ENCODE data around the gene KBTBD8.

KBTBD8 gene

DNA sequence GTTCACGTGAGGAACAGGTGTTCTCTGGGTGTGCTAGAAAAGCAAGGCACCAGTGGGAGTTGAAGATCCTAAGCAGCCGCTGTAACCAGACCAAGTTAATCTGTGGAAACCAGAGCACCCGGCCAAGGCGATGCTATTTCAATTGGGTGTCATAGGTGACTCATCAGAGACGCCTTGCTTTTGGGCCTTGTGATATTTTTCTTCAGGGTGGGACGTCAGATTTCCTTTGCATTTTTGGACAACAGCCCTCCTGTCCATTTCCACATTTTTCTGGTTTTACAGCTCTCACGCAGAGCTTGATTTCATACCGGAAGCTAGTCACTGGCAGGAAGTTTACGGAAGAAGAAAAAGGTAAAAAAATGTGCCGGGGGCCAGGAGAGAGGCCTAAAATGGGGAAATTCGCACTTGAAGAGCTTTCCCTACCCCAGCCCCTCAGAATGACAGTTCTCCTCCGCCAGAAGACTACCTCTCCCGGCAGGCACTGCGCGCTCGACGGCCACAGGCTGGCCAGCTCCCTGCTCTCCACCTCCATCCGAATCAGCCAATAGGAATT lies 471 bp upstream of the KBTBD8 start:
- no peak for DNase-seq

GRCh38 chr3:66998904-66999235 lies 763 bp downstream of the KBTBD8 start:
- DNase-seq = no peak

DNA sequence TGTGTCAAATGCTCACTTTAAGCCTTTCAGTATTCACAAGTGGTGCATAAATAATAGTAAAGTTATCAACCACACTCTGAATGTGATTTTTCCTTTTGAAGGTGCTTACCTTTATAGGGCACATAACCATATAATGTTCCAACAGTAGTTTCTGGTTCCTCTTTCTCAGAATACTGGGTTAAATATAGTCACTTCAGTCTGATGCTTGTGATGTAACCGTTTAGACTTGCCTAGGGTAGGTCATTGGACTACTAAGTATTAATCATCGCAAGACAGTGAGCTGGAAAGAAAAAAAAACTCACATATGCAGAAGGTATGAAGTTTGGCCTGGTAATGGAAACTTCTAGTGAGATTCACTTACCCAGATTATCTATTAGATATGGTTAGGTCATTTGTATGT lies 1.9 kb downstream of the KBTBD8 start:
- no peak for DNase-seq

DNA sequence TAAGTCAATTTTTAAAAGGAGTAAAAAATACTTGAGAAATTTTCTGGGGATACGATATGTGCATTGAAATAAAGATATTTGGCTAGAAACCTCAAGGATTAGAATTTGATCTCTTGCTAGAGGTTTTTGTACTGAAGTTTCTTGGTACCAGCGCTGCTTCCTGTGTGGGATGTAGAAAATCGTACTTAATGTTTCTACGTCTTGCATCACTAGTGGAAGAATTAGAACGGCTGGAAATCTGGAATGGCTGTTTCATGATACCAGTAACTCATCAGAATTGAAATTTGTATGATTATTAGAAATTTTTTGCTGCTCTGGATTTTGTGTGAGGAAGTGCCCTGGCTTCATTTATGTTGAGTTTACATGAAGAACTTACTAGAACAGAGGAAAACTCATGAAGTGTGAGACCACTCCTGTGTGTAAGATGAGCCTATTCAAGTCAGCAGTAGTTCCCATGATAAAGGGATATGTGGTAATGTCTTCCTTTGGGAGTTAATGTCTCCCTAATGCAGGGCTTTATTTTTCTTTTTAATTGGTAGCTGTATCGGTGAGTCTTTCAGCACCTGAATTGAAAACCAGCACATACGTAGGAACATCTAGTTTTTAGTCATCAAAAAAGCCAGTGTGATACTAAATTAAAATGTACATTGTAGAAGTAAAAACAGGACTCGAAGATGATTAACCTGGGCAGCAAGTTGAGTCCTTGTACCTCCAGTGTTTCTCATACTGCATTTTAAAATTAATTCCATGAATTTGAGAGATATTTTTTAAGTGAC lies 3.2 kb downstream of the KBTBD8 start:
- no peak for DNase-seq

DNA sequence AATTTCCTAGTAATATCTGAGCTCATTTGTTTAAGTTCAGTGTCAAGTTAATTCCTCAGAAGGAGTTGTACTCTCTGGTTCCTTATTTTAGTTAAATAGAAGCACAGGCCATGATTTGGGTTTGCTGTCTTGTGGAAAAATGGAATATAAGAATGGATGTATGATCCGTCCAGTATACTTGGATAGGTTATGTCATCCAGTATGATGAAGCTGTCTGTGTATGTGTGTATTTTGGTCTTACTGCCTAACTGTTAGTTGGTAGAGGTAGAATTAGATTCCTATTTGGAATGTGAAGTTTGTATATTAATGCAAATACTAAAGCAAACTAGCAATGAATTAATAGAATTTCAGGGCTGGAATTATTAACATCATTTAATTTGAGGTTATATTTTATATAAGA lies 7.9 kb downstream of the KBTBD8 start:
- no peak for DNase-seq

GRCh38 chr3:67006460-67006859 lies 8.4 kb downstream of the KBTBD8 start:
- no peak for DNase-seq

- no peak for DNase-seq
Measured at GRCh38 chr3:67008388-67008787, 10.3 kb downstream of the KBTBD8 start.

DNA sequence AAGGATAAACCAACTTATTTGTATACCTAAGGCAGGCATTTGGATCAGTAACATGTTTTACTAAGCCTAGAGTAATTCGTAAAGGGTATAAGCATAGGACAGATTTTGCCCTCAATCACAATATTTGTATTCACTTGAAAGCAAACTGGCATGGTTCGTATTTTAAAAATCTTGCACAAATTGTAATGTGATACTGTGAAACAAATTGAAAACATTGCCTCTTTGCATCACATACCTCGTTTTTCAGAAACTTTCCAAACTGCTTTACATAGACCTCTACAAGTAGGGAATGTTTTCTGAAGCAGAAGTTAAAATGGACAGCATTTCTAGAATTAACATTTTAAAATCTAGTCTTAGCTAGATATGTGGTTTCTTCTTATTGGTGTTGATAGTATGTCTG lies 11.6 kb downstream of the KBTBD8 start:
- DNase-seq = no peak

GRCh38 chr3:67011414-67012131 lies 13.5 kb downstream of the KBTBD8 start:
- no peak for DNase-seq

DNA sequence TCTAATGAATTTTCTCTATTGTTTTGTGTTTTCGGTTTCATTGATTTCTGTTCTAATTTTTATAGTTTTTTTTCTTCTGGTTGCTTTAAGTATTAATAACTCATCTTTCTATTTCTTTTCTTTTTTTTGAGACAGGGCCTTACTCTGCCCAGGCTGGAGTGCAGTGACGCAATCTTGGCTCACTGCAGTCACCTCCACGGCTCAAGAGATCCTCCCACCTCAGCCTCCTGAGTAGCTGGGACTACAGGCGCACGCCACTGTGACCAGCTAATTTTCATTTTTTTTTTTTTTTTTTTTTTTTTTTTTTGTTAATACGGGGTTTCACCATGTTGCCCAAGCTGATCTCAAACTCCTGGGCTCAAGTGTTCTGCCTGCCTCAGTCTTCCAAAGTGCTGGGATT lies 14.5 kb downstream of the KBTBD8 start:
- DNase-seq = no peak

- DNase-seq = no peak
Measured at GRCh38 chr3:67015702-67016484, 17.8 kb downstream of the KBTBD8 start.

DNA sequence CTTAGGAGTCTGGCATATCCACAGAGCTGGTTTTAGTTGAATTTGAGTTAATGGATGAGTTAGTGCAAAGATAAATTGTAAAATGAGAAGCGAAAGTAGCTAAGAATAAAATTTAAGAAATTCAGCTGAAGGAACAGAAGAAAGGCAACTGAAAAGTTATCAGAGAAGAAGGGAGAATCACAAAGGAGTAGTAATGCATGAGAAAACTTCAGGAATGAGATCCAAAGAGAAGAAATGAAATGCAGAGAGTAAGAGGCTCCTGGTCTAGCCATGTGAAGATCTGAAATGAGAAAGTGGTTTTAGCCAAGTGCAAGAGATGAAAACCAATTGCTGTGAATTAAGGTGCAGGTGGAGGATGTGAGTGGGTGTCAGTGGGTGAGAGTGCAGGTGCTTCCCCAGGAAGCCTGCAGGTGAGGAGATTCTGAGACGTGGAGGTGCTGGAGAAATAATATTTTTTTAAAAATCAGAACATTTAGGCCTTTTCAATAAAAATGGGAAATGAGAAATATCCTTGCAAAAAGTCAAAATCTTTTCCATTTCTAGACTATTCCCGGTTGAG lies 18.5 kb downstream of the KBTBD8 start:
- DNase-seq = no peak

- no peak for DNase-seq
Measured at GRCh38 chr3:67017211-67017610, 19.1 kb downstream of the KBTBD8 start.

DNA sequence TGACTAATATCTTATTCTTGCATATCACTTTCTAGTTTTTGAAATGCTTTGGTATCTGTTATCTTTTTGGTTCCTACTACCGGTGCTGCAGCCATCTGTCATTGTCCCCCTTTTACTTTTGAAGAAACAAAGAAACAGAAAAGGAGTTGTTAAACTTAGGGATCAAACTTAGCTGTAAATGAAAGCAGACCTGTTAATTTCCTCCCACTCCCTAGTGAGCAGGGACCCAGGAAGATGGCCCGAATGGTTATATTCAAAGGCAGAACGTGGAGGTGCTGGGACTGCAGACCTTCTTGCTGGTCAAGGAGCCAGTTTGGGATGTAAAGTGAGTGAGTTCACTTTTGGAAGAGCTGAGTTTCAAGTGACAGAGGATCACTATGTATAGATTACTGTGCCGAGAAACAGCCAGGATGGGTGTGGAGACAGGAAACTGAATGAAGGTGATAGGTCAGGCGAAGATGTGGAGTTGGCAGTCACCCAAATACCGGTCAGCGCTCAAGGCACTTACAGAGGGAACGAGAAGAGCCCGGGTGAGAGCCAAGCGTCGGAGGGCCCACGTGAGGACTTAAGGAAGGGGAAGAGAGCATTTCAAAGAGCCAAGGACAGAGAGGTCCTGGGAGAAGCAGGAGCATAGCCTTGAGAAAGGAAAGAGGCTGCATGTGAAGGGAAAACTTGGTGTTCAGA lies 20.1 kb downstream of the KBTBD8 start:
- DNase-seq = no peak

DNA sequence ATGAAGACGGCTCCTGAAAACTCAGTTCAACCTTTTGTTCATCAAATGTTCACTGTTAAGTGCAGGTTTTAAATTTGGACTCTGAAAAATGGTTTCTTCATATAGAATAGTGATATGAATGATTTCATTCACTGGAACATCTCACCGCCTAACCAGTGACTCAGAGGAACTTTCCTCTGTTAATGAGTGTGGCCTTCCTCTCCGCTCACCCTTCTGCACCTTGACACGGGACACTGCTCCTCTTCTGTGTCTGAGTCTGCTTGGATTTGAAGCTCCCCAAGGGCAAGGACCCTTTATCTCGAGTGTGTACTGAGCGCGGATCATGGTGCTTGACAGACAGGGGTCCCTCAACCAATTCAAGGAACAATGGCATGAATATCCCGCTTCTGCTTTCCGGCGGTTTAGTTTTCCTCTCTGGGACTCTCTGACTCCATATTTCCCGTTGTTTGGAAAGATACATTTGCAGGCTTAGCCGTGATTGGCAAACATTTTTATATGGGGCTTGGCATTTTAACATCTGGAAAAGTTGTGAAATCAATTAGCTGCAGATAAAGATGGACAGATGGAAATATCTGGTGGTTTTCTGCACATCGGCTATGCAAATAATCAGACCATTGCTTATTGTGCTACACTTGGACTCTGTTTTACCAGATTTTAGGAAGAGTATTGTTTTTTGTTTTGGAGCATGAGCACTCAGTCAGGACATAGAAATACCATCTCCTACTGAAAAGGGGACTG lies 20.9 kb downstream of the KBTBD8 start:
- DNase-seq = no peak

DNA sequence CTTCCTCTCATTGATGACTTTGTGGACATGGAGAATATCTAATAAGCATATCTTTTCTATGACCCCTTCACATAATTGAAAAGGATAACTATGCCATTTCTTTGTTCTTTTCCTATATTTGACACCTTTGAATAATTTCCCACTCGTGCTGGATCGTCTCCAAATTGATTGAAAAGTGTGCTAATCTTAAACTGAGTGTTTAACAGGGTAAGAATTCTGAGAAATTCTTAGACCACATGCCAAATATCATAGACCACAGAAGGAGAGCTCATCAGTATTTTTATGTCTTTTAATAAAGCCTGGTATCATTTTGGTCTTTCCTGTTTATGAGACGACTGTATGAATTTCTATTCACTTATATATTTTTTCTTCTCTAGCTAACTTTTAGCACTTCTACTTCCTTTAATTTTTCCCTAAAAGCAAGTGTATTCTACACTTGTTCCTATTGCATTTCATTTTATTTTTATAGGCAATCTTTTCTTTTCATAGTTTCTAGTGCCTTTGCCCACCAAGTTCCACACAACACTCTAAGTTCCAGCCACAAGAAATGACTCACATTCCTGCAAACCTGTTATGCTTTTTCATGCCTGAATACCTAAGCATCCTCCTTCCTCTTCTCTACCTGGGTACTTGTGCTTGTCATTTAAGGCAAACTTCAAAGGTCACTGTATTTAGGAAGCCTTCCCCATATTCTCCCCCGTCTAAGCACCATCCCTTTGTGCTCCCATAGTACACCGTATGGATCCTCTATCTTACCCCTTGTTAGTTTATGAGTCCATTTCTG lies 30.1 kb downstream of the KBTBD8 start:
- no peak for DNase-seq

- no peak for DNase-seq
Measured at GRCh38 chr3:67030785-67031740, 33.0 kb downstream of the KBTBD8 start.

DNA sequence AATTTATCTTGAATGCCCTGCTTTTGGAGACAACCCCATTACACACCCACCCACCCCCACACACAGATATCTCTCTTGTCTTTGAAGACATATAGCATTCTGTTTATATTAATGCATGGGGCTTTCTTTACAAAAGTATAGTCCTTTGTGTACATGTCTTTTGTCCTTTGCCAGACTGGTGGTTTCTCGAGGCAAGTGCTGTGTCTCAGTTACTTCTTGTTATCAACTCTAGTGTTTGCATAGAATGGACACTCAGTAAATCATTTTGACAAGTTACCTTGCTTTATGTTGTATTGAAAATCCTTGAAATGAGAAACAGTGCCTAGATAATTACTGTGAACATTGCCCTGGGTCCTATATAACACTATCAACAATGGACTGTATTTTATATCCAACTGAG lies 33.9 kb downstream of the KBTBD8 start:
- no peak for DNase-seq

GRCh38 chr3:67033079-67033478 lies 35.0 kb downstream of the KBTBD8 start:
- no peak for DNase-seq

- no peak for DNase-seq
Measured at GRCh38 chr3:67034371-67034770, 36.3 kb downstream of the KBTBD8 start.
